Measurements from ENCODE around the gene ANKRD12.

- no peak for TF ChIP-seq CTCF (IDR thresholded peaks at IDR 0.05; ENCODE audit: poor library complexity, severe bottlenecking)
- no peak for TF ChIP-seq POLR2AphosphoS5 (IDR thresholded peaks at IDR 0.05)
- no peak for TF ChIP-seq TAF1 (IDR thresholded peaks at IDR 0.05; ENCODE audit: low read depth)
- no peak for TF ChIP-seq EP300 (conservative IDR thresholded peaks at IDR 0.05; ENCODE audit: poor library complexity, severe bottlenecking)
Observed at GRCh38 chr18:9172506-9173127, 36.0 kb downstream of the ANKRD12 start.

Measured in neural cell (in vitro differentiated cells).